GM12873 (cell line): ENCODE data around the gene ZNF439.

Experiments used
- CTCF ChIP-seq: IDR thresholded peaks from 2 replicates; pipeline ENCODE4 v1.5.1; 2012; ENCODE audit warnings: low read depth, mild to moderate bottlenecking, moderate library complexity, low read length, control low read depth; ENCODE audit not compliant: insufficient read depth; ENCODE audit errors: missing control alignments

Gene ZNF439

GRCh38 chr19:11848594-11849469 is at the start of gene ZNF439:
ZNF439 (plus strand) TSS chr19:11848726; CDS start chr19:11848868, 142 bp downstream.
- no peak for TF ChIP-seq CTCF

GRCh38 chr19:11806354-11807098 is 42.0 kb upstream of the ZNF439 start:
- TF ChIP-seq CTCF, result no peak

- TF ChIP-seq CTCF, result no peak
Measured at GRCh38 chr19:11807099-11807380, 41.5 kb upstream of the ZNF439 start.

- TF ChIP-seq CTCF, result no peak
Measured at GRCh38 chr19:11813703-11814028, 34.9 kb upstream of the ZNF439 start.

- TF ChIP-seq CTCF, result no peak
Measured at GRCh38 chr19:11814029-11814699, 34.4 kb upstream of the ZNF439 start, which contains the start of gene ZNF440. ZNF440 (plus strand) TSS chr19:11814273; CDS start chr19:11814448, 175 bp downstream.

- no peak for TF ChIP-seq CTCF
Measured at GRCh38 chr19:11814700-11815035, 33.9 kb upstream of the ZNF439 start.

- no peak for TF ChIP-seq CTCF
Measured at GRCh38 chr19:11821474-11822109, 26.9 kb upstream of the ZNF439 start.
